ENCODE data around the gene GALNT7. TPM values are rescaled to one million over a fixed set of nuclear protein-coding genes. Genes with fewer than 3 reads are reported as not detected.

GALNT7 gene
- total RNA-seq, 2 donors from 2014 or later: 8.8 to 10.2 TPM

DNA sequence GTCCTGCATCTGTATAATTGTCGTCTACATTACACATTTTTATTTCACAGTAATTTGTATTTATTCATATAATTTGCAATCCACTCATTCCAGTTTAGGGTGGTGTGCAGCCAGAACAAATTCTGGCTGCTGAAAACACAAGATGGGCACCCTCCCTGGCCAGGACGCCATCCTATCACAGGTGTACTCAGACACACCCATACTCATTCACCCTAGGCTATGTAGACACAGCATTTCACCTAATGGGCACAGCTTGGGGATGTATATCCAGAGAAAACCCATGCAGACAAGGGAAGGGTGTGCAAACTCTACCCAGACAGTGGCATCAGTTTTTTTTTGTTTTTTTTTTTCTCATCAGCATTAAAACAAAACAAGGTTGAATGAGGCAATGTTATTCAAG is 92.4 kb downstream of the GALNT7 start:
- H3K9me3 Mint-ChIP-seq: no peaks in the 10 kb centered on the region
- DNase-seq (ENCODE audit: low spot score in 2 of 2): no peak
- no peaks in the 10 kb centered on the region for H3K36me3 Mint-ChIP-seq
- H3K27ac Mint-ChIP-seq: no peak overlapping the region
- no peak for ATAC-seq

DNA sequence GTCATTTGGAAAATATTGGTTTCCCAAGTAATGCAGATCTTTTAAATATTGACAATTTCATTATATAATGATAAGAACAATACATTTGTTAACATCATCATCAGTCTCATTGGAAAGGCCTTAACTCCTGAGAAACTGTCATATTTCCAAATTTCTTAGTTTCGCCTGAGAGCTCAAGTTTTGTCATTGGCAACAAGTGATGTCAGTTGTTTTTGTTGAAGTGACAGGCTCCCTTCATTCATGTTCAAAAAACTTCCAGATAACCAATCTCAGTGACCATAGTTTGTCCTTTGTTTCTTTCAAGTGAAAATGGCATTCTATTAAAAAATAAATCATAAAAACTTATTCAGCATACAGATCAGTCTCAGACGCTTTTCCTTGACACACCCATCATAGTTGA is 93.8 kb downstream of the GALNT7 start:
- DNase-seq (ENCODE audit: low spot score in 2 of 2) (no peak), ATAC-seq (no peak)
- Mint-ChIP-seq H3K36me3 (no peaks in the 10 kb centered on the region), H3K27ac (no peak overlapping the region), H3K9me3 (no peaks in the 10 kb centered on the region)

DNA sequence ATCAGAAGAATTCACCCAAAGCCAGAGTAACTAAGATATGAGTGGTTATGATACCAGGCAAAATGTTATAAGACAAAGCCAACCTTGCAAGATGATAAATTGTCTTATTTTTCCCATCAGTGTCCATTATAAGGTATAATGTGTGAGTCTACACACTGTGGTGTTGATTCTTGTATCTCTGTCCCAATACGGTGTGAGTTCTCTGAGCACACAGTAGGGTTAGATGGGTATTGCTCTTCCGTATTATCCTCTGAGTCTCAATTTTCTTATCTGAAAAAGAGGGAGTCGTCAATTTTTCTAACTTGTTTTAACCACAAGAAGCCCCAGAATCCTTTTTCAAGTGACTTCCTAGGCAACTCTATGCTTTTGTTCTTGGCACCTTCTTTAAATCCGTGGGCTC is 95.6 kb downstream of the GALNT7 start:
- H3K36me3 Mint-ChIP-seq: no peaks in the 10 kb centered on the region
- H3K27ac Mint-ChIP-seq: peak overlapping the region in 1 of 2 donors; percentile 33
- no peak for DNase-seq (ENCODE audit: low spot score in 2 of 2)
- no peak for ATAC-seq
- H3K9me3 Mint-ChIP-seq: no peaks in the 10 kb centered on the region

DNA sequence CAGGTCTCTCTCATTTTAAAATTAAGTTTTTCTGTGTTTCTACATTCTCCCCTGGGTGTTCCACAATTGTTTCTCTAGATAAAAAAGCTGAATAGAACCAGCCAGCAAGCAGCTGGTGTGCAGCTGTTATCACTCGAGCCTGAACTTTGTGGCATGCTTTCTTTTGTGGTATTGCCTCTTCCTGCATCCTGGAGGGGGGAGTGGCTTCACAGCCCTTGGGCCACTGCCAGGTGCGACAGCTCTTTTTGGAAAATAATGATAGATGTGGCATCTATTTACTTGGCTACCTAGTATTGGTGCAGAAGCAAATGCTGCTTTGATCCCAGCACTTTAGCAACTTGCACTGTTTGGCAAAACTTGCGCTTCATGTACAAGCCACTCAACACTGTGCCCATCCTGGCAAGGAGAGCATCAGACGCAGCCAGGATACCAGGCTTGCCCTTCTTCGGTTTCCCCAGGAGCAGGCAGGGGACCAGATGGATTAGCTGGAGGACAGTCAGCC is 96.1 kb downstream of the GALNT7 start:
- DNase-seq (ENCODE audit: low spot score in 2 of 2): no peak
- ATAC-seq: peak; percentile 20 to 34
- Mint-ChIP-seq H3K9me3 (no peaks in the 10 kb centered on the region), H3K27ac (peak overlapping the region; percentile 23 to 33), H3K36me3 (no peaks in the 10 kb centered on the region)

DNA sequence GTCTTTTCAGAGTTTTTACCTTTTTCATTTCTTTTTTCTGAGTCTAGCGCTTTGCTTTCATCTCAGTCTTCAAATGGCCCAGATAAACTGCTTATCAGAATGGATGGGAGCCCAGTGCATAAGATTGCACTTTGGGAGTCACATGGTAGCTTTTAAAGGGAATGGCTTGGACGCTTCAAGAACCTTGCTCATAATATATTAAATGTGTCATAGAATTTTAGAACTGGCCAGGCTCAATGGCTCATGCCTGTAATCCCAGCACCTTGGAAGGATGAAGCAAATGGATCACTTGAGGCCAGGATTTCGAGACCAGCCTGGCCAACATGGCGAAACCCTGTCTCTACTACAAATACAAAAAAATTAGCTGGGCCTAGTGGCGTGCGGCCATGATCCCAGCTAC is 97.1 kb downstream of the GALNT7 start:
- ATAC-seq (no peak), DNase-seq (ENCODE audit: low spot score in 2 of 2) (no peak)
- Mint-ChIP-seq H3K27ac (no peak overlapping the region), H3K9me3 (no peaks in the 10 kb centered on the region), H3K36me3 (no peaks in the 10 kb centered on the region)

DNA sequence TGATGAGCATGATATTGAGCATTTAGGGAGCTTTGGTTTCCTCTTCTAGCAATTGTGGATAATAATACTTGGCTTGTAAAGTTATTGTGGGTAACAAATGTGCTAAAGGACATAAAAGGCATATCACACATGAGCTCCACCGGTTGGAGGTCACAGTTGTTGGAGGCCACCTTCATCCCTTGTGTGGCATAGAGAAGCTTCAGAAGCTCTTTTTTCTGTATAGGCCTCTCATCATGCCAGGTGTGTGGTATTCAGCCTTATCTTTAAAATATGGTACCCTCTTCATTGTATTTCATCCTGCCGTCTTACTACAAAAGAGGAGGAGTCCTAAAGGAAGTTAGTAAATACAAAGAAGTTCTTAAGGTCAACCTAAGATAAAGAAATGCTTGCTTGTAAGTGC is 99.1 kb downstream of the GALNT7 start:
- Mint-ChIP-seq H3K27ac (no peak overlapping the region), H3K36me3 (peaks cover 0 to 8% of the 10 kb centered on the region in 2 donors), H3K9me3 (no peaks in the 10 kb centered on the region)
- DNase-seq (ENCODE audit: low spot score in 2 of 2) (no peak), ATAC-seq (no peak)

DNA sequence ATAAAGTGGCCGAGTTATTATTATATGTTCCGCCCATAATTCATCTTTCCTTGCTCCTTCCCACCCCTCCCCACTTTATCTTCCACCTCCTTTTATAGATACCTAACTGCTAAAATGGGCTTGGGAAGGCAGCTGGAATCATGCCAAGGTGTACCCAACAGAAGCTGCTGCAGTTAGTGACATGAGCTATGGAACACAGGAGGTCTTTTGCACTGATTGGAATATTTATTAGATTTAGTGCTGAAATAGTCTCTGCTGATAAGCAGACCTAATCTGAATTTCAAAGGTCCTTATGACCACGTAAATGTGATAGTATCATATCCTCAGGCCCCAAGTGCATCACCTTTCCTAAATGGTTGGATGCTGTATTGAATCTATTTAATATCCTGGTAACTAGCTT is 100.7 kb downstream of the GALNT7 start:
- DNase-seq (ENCODE audit: low spot score in 2 of 2) (no peak), ATAC-seq (no peak)
- no peak overlapping the region for H3K27ac Mint-ChIP-seq
- peaks cover 5 to 6% of the 10 kb centered on the region in 2 donors for H3K9me3 Mint-ChIP-seq
- peaks cover 7 to 18% of the 10 kb centered on the region in 2 donors for H3K36me3 Mint-ChIP-seq

DNA sequence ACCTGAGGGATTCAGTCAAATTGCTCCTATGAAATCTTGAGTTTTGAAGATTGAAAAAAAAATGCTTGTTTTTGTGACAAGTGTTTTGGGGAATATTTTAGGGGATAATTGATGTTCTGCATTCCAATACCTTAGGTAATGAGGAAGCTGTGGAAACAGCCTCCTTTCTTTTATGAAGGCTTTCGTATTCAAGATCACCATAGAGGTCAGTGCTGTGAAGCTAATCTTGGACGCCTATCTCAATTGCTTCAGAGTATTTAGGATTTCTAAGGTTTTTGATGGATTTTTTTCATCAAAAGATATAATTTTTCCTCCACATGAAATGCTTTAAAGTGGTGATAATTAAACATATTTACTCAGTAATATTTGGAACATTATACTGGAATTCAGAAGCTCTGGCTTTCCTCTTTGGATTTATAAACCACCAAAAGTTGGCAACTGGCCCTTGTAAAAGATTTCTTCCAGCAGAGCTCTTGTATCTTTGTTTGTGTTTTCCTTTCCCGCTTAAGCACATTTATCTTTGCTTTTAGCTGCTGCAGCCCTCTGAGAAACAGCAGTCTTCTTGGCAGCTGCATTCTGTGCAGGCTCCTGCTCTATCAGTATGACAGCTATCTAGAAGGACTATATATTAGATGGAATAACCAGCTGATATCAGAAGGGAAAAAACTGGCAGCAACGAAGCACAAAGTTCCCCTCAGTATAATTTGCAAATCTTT is 101.9 kb downstream of the GALNT7 start:
- Mint-ChIP-seq H3K27ac (no peak overlapping the region), H3K36me3 (peaks cover 12 to 26% of the 10 kb centered on the region in 2 donors), H3K9me3 (peaks cover 5 to 6% of the 10 kb centered on the region in 2 donors)
- DNase-seq (ENCODE audit: low spot score in 2 of 2) (no peak), ATAC-seq (no peak)

DNA sequence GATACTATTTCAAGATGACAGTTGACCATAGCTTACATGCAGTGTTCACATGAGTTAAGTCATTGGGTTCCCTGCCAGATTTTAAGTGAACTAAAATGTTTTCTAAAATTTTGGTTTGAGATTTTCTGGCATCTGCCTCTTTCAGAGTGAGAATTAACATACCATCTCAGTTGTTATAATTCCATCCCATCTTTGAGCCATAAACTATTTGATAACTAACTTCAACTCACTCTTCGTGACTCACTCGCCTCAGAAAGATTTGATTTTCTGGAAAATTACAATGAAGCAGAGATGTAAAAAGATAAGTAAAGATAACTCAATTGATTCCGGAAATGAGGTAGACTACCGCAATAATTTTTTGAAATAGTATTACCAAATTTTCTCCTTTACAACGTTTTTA is 103.7 kb downstream of the GALNT7 start:
- Mint-ChIP-seq H3K27ac (no peak overlapping the region), H3K36me3 (peaks cover 12 to 26% of the 10 kb centered on the region in 2 donors), H3K9me3 (peaks cover 5 to 6% of the 10 kb centered on the region in 2 donors)
- no peak for ATAC-seq
- no peak for DNase-seq (ENCODE audit: low spot score in 2 of 2)

DNA sequence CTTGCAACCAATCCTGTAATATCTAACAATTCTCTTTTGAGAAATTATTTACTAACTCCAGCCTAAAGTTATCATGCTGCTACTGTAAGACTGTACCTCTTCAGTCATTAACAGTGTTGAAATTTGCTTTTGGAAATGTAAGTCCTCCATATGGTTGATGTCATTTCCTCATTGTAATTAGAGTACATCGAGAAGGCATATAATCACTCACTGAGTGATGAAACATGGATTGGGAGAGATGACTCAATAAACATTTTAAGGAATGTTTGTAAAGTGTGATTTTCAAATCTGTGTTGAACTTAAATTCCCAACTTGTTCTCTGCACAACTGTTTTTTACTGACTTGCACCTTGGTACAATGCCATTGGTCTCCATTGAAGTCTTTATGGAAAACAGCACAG is 104.4 kb downstream of the GALNT7 start:
- Mint-ChIP-seq H3K36me3 (peaks cover 12 to 26% of the 10 kb centered on the region in 2 donors), H3K27ac (no peak overlapping the region), H3K9me3 (peaks cover 5 to 6% of the 10 kb centered on the region in 2 donors)
- DNase-seq (ENCODE audit: low spot score in 2 of 2): no peak
- ATAC-seq: no peak

DNA sequence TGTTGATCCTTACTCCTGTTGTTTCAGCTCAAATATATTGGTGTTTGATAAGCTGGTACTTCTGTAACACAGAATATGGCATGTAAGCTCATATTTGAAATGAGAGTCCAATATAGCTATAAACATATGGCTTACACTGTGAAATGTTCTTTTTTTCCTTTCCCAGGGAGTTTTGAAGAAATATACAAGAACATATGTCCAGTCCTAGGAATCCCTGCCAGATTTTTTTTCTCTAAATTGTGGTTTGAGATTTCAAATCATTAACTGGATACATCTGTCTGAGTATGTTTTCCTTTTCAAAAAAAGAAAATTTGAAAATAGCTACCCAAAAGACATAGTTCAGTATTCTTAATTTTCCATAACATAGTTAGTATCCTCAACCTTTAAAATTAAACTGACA is 105.3 kb downstream of the GALNT7 start:
- DNase-seq (ENCODE audit: low spot score in 2 of 2) (no peak), ATAC-seq (no peak)
- H3K9me3 Mint-ChIP-seq: peaks cover 5 to 6% of the 10 kb centered on the region in 2 donors
- H3K27ac Mint-ChIP-seq: no peak overlapping the region
- H3K36me3 Mint-ChIP-seq: peaks cover 12 to 26% of the 10 kb centered on the region in 2 donors

DNA sequence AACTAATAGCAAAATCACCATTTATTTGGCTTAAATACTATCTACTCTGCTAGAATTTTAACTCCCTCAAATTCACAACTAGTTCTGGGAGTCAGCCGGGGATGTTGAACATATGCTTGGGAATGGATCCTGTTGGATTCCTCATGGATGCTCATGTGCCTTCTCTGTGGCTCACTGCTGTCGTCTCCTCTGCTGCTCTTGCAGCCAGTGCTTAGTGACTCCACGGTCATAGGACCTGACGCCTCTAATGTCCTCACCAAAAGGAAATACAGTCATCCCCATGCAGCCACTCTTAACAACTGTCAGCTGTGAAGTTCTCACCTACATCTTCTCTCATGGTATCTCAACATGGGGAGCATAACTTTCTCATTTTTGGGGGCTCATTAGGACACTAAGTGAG is 106.1 kb downstream of the GALNT7 start:
- ATAC-seq (no peak), DNase-seq (ENCODE audit: low spot score in 2 of 2) (no peak)
- Mint-ChIP-seq H3K27ac (no peak overlapping the region), H3K9me3 (peaks cover 5 to 6% of the 10 kb centered on the region in 2 donors), H3K36me3 (peaks cover 12 to 26% of the 10 kb centered on the region in 2 donors)

DNA sequence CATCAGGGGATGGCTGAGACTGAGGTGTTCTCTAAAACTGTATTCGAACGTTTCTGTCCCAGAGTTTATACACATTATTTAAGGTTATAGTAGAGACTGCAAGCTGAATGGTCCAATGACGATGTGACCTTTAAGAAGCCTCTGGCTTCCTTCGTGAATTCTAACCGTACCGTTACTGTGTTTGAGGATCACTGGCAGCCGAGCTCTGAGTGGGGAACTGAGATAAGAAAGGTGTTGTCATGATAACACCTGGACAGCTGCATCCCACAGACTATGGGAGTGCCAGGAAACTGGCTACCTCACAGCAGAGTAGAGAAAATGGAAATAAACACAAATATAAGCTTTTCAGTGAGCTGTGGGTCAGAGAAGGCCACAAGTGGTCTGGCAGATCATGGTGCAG is 106.5 kb downstream of the GALNT7 start:
- Mint-ChIP-seq H3K36me3 (peaks cover 12 to 26% of the 10 kb centered on the region in 2 donors), H3K27ac (no peak overlapping the region), H3K9me3 (peaks cover 5 to 6% of the 10 kb centered on the region in 2 donors)
- ATAC-seq (no peak), DNase-seq (ENCODE audit: low spot score in 2 of 2) (no peak)

DNA sequence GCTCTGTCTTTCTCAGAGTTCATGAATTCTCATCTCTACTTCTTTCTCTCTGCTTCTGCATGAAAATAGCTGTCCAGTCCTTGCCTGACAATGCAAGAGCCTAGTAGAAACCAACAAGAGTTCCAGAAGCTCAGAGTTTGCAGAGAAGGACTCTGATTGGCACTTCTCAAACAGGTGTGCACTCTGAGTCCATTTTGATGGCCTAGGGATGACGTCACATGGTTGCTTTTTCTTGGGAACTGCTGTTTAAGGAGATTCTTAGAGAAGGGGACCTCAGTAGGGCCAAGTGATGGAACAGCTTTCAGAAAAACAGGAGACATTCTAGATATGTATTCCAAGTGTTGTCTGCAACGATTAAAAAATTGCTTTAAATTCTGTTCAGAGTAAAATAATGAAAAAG is 108.7 kb downstream of the GALNT7 start:
- Mint-ChIP-seq H3K27ac (no peak overlapping the region), H3K9me3 (peaks cover 5 to 6% of the 10 kb centered on the region in 2 donors), H3K36me3 (peaks cover 20 to 29% of the 10 kb centered on the region in 2 donors)
- ATAC-seq (no peak), DNase-seq (ENCODE audit: low spot score in 2 of 2) (no peak)

DNA sequence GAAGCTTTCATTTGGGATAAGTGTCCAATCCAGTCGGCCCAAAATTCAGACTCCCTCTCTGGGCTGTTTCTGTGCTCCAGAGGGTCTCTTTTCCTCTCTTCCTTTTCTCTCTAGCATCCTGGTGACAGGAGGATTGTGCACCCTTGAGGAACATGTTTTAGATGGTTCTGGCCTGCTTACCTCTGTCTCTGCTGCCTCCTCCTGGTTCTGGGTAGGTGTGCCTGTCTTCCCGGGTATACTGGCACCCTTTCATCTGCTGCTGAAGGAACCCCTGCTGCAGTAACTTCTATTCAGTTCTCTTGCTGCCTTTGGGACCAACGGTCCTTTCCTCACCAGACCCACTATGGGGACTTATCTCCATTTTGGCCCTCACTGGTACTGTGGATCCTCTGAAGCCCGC is 112.4 kb downstream of the GALNT7 start:
- peaks cover 0 to 3% of the 10 kb centered on the region in 2 donors for H3K9me3 Mint-ChIP-seq
- H3K27ac Mint-ChIP-seq: peak overlapping the region; percentile 11 to 47
- no peak for ATAC-seq

DNA sequence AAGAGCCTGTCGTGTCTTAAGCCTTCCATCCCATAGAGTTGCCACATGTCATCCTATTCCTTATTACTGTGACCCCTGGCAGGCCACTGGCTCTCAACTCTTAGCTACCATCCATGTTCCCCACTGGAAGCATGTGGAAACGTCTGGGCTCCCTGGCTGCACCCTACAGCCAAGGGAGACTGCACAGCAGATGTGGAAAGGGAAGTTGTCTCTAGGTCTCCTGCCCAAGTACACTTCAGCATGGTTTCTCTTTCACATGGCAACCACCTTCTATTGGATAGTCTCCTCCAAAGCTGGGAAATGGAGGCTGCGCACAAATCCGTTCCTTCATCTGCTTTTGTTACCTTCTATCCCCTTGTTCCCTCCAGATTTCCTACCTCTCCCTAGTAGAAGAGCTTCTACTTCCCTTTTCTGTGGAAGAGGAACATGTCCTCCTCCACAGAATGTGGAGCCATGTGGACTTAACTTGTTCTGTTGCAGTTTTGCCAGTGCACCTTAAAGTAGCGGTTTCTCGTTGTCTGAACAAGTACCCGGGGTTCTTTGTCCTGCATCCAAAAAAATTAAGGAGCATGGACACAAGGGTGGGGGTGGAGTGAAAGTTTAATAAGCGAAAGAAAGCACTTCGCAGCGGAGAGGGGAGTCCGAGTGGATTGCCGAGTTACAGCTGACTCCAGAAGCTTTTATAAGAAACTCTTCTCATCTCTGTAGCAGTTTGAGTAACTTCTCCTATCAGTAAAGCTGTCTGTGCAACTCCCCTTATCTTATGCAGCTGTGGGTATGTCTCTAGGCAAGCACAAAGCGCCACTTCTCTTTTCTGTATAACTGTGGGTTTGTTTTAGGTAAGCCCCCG is 113.0 kb downstream of the GALNT7 start:
- Mint-ChIP-seq H3K36me3 (peaks cover 23 to 31% of the 10 kb centered on the region in 2 donors), H3K9me3 (peaks cover 0 to 3% of the 10 kb centered on the region in 2 donors), H3K27ac (peak overlapping the region; percentile 11 to 37)
- DNase-seq (ENCODE audit: low spot score in 2 of 2): no peak
- no peak for ATAC-seq

More for the DNA sequence above, 112.4 kb downstream of the GALNT7 start:
- DNase-seq (ENCODE audit: low spot score in 2 of 2): no peak
- peaks cover 21 to 31% of the 10 kb centered on the region in 2 donors for H3K36me3 Mint-ChIP-seq

DNA sequence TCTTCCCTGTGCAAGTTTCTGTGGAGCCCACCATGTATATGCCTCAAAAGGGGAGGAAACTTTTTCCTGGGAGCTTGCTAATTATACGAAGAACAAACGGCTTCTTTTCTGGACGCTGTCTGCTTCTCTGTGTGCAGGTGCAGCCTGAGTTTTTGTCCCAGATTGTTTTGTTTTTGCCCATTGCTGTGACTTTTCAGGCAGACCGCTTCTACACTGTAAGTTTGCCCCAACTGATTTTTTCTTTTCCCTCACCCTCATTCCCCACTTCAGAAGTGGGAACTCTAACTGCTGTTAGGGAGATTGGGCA is 113.6 kb downstream of the GALNT7 start:
- DNase-seq (ENCODE audit: low spot score in 2 of 2): no peak
- H3K9me3 Mint-ChIP-seq: peaks cover 0 to 3% of the 10 kb centered on the region in 2 donors
- ATAC-seq: no peak
- no peak overlapping the region for H3K27ac Mint-ChIP-seq
- H3K36me3 Mint-ChIP-seq: peaks cover 25 to 31% of the 10 kb centered on the region in 2 donors

Data from activated naive CD4-positive, alpha-beta T cell treated with anti-CD3 and anti-CD28 coated beads, Interleukin-2, amount 50 U/mL, for 72 hours (primary cell).